GM18511 (cell line): ENCODE data around the gene SLX4IP.

ENCODE experiments used
- ATAC-seq: cut with Tn5 transposase; IDR thresholded peaks from one replicate; pipeline ENCODE4 v1.9.1; 2021; ENCODE audit warnings: mild to moderate bottlenecking, moderate library complexity; ENCODE audit not compliant: unreplicated experiment

The SLX4IP gene

DNA sequence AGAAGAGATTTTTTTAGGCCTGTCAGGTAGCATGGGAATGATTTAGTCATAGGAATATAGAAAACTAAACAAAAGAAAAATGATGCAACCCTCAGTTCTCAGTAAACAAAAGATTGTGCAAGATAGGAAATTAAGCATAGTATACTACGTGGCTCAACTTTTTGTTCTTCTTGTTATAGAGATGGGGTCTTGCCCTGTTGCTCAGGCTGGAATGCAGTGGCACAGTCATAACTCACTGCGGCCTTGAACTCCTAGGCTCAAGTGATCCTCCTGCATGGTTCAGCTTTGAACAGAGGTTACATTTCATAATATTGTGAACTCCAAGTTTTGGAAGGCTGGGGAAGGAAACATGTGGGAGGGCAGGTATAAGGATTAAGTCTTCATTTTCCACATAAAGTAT is 28.5 kb downstream of the SLX4IP start:
- ATAC-seq, result no peak

DNA sequence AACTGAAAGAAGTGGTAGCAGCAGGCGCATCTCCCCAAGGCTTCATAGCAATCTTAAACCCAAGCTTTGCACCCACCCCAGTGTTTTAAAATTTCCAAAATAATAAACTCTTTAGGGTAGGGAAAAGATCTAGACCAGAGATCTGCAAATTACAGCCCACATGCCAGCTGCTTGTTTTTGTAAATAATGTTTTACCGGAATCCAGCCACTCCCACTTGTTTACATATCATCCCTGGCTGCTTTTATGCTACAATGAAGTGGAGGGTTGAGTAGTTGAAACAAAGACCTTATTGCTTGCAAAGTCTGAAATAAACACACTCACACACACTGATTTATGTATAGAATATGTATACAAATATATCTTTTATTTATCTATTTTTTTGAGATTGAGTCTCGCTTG is 30.0 kb downstream of the SLX4IP start:
- no peak for ATAC-seq

DNA sequence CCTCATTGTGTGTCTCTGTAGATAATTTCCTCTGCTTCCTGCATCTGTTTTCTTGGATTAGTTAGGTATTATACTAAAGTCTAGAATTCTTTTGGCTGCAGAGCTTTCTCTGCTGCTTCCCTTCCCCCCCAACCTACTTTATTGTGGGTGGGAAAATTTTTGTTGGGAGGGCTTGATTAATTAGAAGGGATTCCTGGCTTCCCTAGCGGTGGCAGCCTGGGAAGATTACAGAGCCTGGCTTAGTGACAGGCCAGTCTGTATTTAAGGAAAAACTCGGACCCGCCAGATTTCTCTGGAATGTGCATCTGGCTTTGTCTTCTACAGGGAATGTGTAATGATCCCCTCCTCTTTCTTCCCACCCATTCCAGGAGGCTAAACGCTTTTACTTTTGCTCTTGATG is 31.2 kb downstream of the SLX4IP start:
- ATAC-seq, result no peak

DNA sequence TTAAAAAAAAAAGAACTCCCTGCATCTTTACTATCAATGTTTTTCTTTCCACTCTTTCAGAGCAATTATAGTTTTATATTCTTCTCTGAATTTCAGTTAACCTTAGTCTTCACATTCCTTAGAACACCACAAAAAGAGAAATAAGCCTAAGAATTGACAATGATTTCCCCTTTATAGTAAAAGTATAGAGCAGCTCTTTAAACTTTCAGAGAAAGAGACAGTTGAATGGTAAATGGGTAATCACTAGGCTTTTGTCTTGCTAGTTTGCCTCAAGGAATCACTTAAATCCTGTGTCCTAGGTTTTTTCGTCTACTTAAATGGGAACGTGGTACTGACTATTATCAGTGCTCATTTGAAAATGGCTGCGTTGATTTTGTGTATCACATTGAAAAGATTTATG is 31.8 kb downstream of the SLX4IP start:
- ATAC-seq, result no peak

DNA sequence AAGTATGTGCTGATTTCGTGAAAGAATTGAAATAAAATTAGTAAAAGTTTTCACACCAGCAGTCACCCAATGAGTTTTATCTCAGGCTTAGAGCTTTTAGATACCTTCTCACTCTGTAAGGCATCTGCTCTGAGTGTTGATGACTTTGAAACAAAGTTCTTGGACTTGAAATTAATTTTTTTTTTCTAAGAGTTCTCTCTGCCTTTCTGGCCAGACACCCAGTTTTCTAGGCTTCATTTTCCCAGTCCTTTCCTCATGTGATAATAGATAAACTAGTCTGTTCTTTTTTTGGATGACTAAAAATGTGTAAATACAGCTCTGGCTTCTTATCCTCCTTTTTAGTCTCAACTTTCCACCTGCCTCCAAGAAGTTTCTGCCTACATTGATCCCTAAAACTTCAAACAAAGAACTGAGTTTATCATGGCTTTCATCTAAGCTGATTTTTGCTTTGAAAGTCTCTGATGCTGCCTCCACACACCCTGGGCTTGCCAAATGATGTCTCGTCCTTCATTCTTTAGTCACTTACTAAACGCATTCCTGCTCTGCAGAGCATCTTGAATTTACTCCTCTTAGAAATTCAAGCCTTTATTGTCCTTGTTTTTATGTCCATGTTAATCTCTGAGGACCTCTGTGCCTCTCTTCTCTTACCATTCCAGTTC is 32.7 kb downstream of the SLX4IP start:
- no peak for ATAC-seq

DNA sequence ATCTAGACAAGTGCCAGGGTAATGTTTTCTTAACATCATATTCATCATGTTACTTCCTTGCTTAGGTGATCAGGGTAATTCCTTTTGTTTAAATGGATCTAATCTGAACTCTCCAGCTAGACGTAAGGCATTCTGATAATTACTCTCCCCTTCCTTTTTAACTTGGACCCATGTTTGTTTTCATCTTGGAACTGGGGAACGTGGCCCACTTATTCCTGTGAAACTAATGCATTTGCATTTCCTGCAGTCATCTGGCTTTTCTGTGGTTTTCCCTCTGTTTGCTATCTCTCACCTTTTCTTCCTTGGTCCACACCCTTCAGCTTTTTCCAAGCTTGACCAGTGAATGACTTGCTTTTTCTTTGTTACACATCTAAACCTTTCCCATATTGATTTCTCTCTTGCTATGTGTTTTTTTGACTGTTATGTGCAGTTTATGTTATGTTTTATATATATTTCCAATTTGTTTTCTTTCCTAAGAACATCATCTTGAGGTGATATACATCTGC is 33.3 kb downstream of the SLX4IP start:
- no peak for ATAC-seq

DNA sequence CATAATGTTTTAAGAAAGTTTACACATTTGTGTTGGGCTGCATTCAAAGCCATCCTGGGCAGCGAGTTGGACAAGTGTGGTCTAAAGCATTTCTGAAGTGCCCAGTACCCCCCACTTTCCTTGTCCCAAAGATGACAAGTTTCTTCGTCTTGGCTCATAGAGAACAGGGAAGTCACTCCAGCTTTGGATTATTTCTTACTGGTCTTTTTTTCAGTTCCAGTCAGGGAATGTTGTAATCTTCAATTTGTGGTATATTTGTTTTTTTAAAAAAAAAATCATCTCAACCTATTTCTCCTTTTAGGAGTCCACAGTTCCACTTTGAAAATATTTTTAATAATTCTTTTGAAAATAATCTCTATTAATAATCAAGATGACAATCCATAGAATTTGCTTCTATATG is 34.0 kb downstream of the SLX4IP start:
- no peak for ATAC-seq

DNA sequence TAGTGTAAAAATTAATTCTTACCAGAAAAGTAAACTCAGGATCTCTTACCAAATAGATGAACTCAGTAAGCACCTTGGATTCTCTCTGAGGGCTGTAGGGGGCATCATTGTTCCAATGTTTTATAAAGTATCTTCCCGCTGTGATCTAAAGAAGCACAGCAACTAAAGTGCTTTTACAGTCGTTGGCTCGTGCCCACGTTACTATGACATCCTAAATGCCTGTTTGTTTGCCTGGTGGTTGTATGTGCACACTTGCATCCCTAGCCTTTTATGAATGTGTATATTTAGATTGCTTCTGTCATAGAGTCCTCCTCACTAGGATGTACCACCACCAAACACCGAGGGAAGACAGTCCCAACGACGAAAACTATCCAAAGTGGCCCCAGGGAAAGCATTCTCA is 34.5 kb downstream of the SLX4IP start:
- ATAC-seq, result no peak

DNA sequence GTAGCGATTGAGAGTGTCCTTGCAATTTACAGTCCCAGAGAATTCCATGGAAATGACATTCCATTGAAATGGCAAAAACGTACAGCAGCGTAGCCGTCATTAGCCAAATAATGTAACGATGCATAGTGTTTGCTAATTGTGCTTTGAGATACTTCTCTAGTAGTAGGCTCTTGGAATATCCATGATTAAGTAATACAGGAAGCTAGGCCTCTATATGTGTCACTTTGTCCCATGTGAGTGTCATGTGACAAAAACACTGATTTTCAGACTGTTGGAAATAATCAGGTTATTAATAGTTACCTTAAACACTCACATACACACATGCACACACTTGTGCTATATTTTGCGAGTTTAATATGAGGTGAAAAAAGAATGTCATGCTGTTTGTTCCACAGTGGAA is 35.2 kb downstream of the SLX4IP start:
- no peak for ATAC-seq

DNA sequence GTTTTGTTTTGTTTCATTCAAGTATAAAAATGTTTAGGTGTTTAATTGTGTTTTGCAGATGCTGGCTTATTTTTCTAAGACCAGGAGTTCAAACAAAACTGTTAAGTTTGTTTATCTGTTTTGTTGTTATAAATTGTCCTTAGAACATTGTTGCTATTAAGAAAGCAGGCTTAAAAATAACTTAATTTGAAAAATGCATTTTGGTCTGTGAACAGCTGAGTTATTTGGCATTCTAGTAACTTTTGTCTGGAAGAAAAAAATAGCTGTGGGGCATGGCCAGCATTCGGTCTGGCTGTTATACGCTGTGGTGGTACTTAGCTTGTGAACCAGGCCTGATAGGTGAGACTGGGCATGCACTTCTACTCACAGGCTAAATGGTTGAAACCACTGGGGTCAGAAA is 37.8 kb downstream of the SLX4IP start:
- ATAC-seq, result no peak

DNA sequence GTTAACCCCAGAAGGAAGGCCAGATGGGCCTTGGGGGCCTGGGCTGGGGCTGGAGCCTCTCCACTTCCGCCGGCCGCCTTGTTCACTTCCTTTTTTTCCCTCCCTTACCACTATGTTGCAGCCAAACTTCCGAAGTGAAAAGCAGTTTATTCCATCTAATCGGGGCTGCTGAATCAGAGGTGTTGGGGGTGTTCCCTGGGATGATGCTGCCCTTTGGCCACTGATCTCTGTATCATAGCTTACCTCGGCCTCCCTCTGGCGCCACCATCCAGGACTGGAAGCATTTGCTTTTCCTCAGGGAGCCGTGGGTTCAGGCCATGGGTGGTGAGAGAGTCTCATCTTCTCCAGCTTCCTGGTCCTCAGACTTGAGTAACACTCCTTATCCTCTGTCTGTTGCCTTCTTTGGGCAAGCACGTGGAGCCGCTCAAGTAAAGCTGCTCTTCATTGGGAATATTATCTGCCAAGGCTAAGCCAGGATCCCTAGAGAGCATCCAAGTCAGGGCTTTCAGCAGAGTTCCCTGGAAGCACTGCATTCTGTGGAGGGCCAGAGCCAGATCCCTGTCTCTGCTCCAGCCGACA is 39.6 kb downstream of the SLX4IP start:
- no peak for ATAC-seq

DNA sequence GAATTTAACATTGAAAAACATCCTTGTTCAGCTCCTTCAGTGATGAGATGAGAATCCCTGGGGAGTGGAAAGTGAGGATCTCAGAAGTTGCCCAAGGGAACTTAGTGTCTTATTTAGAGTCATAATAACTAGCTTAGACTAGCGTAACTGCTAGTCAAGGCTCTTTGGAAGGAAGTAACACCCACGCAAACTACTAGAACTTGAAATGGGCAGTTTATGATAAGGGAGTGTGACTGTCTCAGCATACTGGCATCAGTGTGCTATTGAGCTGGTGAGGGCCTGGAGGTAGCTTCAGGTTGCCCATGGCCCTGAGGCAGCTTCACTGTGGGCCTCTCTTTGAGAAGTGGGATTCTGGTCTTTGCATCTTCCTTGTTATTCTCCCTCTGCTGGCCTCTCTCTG is 40.1 kb downstream of the SLX4IP start:
- no peak for ATAC-seq

DNA sequence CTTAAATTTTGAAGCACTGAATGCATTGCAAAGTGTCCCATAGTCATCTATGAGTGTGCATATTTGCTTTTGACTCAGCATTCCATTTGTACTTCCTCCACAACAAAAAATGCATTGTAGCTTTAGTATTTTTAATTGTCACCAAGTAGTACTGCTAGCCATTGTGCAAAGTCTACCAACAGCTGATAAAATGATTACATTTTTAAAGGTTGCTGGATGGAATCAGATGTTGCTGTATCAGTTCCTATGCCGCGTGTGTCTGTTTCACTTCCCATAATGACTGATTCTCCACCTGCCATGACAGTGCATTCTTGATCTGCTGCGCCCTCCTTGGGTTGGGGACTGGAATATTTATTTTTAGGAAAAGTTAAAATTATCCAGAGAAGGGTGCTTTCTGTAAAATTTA is 41.2 kb downstream of the SLX4IP start:
- ATAC-seq, result peak; percentile 71

DNA sequence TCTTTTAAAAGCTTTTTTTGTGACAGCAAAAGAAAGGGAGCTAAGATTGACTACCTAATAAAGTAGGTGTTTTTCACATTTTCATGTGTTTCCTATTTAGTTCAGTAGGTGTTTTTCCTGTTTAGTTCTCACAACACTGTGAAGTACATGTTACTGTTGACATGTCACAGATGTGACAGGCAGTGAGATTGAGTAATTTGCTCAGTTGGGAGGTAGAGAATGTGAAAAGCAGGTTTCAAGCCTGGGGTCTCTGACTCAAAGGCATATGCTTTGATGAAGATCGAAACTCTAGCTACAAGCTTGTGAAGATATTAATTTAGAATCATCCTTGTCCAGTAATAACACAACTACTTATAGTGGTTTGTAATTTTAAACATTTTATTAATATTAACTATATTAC is 43.1 kb downstream of the SLX4IP start:
- ATAC-seq, result peak; percentile 79

DNA sequence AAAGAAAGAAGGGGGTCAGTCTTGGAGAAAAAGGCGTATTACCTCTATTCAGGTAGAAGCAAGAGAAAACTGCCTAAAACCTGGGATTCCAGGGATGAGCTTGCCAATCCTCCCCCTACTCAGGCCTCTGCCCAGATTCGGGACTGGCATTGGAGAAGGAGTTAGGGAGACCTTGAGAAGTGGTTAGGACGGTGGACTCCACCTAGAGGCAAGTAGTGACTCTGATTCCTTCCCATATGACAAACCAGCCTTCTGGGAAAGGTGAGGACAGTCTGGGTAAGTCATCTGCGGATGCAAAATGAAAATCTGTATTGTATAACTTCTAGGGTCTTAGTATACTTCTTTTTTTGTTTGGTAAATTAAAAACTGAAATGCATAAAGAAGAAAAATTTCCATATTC is 43.8 kb downstream of the SLX4IP start:
- no peak for ATAC-seq

DNA sequence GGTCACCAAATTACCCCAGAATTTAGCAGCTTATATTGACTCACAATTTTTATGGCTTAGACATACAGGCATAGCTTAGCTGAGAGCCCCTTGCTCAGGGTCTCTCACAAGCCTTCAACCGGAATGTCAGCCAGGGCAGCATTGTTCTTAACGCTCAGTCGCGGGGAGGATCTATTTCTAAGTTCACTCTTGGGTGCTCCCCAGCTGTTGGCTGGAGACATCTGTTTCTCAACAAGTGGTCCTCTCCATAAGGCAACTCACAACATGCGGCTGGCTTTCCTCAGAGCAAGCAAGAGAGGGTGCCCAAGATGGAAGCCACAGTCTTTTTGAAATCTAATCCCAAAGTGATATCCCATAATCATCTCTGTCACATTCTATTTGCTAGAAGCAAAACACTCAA is 46.6 kb downstream of the SLX4IP start:
- no peak for ATAC-seq

DNA sequence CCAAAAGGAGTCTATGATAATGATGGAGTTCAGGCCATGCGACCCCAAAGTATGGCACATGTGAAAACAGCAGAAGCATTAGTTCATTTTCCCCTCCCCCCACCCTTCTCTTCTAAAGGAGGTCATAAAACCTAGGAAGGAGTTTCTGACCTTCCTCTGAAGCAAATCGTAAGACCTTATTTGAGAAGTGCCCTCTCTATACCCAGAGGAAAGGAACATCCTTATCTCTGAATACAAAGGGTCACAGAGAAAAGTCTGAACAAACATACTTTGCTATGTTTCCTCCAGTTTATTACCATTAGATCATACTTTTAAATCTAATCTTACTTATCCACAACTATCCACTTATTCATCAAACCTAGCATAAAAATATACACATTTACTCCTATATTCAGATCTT is 48.6 kb downstream of the SLX4IP start:
- ATAC-seq, result no peak

DNA sequence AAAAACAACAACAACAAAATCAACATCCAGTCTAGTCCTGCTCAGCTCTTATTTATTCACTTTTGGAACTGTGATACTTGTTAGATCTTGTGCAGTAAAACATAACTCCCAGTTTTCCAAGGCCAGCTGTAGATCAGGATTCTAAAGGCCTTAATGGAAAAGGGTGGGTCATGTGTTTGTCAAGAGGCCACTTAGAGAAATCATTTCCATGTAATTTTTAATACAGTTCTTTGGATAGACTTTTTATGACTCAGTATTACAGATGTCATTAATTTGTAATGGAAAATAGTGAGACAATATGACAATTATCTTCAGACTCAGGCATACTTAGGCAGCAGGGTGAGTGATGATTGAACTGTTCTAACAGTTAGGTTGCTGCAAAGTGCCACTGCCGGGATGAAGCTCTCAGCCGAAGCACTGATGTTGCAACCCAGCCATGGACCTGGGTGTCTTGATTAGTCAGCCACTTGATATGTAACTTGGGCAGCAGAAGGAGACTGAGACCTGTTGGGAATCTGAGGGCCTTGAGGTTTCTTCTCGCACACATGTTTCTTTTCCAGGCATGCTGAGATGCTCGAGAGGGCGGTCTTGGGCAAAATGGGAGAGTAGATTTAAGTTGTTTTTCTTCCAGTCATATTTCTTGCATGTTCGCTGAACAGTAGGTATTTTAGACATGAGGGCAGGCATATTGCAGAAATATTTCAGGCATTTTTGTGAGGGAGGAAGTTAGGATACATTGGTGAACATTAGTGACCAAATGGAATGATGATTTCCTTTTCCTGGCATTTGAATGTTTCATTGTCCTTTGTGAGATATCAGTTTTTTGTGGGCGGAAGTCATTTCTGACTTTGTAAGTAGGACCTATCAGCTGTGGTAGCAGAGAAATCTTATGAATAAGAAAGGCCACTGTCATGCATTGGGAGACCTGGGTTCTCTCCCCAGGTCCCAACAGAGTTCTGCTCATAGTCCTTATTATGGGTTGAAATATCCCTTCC is 52.3 kb downstream of the SLX4IP start:
- ATAC-seq, result no peak

DNA sequence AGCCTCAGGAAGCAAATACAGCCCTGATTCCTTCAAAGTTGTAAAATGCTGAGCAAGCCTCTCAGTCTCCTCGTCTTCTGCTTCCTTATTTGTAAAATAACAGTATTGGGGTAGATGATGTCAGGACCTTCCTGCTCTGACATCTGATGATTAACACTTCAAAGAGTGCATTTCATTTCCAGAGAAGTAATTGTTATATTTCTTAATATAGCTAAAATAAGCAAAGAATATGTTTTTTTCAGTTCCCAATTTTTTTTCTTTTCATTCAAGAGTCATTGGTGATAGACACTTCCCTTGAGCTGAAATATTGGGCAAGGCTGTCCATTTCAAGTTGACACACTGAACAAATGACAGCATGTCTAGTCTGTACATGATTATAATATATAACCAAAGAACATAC is 53.4 kb downstream of the SLX4IP start:
- ATAC-seq, result no peak

DNA sequence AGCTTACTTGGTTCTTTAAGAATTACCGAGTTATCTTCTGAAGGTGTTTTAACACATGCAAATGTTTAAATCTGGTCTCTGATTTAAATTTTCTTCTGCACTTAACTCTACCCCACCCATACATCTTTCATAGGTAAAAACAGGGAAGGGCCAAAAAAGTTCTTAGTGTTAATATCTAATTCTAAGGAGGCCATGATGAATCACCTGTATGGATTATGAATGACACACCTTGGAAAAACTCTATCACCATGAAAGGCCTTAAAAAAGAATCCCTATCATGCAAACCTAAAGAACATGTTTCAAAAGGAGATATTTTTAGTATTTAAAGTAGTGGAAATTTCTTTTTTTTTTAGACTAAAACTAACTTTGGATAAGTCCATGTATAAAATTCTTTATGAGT is 54.7 kb downstream of the SLX4IP start:
- no peak for ATAC-seq

DNA sequence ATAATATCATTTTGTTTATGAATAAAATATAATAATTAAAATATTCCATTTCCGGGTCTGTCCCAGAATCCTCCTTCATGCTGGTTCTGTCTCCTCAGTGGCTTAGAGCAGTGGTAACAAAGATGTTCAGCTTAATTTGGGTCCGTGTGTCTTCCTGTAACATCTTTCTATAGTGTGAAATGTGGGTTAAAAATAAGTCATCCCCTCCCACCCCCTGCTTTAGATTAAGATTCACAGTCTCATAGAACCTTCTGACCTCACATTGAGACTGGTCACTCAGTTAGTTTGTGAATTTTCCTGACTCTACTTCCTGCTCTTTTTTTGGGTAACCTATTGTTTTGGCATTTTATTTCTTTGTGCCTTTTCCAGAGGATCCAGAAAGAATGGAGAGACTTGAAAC is 55.2 kb downstream of the SLX4IP start:
- no peak for ATAC-seq

DNA sequence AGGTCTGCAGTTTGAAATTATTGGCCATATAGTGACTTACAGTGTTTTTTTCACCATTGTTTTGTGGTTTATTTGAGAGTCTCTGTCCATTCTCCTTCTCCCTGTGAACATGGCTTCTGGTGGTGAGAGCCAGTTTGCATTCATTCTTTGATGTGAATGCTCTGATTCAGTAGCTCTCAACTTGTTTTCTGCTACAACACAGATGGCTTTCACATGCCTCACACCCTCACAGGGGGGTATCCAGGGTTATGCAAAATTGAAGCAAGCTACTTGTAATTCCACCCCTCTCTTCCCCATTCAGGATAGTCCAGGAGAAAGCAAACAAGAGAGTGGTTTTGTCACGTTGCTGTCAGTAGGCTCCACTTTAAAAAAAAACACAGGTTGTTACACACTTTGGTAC is 55.6 kb downstream of the SLX4IP start:
- no peak for ATAC-seq
